HCT116 (cell line): ENCODE results near the gene CHRNA4.

Experiments used
- POLR2AphosphoS5 ChIP-seq: IDR thresholded peaks from 2 replicates; pipeline ENCODE4 v1.6.1; 2011; ENCODE audit warnings: mild to moderate bottlenecking, low read depth, low read length, moderate library complexity
- REST ChIP-seq: IDR thresholded peaks from 2 replicates; pipeline ENCODE4 v1.6.1; 2012; ENCODE audit warnings: low read depth
- TCF7L2 ChIP-seq: IDR thresholded peaks from 2 replicates; pipeline ENCODE4 v1.7.0; 2011; ENCODE audit warnings: borderline replicate concordance, inconsistent platforms; ENCODE audit not compliant: insufficient read depth, insufficient read length; ENCODE audit errors: extremely low read depth

GRCh38 chr20:63361519-63362435, 628 bp upstream of the CHRNA4 start:
- no peak for TF ChIP-seq REST
- no peak for TF ChIP-seq TCF7L2
- no peak for TF ChIP-seq POLR2AphosphoS5
